HG03280 (cell line): ENCODE results near the gene MBTD1.
"Not testable (repeated sequence)": the region's sequence is repeated elsewhere in the genome, so short reads cannot be mapped to it uniquely, and the experiment has no call there.

Experiments
- ATAC-seq: cut with Tn5 transposase; IDR thresholded peaks from one replicate; pipeline ENCODE4 v1.9.1; 2021; ENCODE audit warnings: mild to moderate bottlenecking, moderate library complexity; ENCODE audit not compliant: unreplicated experiment

Gene MBTD1

DNA sequence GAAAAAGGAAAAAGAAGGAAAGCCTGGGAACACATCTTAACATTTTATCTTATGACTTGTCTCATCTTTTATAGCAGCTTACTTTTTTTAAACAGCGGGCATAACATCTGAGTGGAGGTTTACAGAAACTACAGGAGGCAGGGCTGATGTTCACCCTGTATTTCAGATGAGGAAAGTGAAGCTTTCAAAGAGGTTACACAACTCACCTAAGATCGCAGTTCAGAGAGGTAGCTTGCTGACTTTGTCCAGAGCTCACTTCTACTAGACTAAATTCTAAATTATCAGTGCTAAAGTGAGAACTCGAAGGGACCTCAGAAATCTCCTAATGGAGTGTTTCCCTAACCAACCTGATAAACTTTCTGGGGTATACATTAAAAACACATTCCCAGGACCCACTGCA lies 3.7 kb downstream of the MBTD1 start:
- no peak for ATAC-seq

DNA sequence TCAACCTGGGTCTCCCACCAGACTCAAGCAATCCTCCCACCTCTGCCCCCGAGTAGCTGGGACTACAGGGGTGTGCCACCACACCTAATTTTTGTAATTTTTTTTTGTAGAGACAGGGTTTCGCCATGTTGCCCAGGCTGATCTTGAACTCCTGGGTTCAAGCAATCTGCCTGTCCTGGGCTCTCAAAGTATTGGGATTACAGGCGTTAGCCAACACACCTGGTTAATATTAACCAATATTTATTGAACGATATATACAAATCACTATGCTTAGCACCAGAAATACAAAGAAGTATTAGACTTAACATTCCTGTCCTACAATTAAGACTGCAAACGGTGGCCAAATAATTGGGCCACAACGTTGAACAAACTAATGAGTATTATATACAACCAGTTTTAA lies 4.2 kb downstream of the MBTD1 start:
- ATAC-seq, result no peak

DNA sequence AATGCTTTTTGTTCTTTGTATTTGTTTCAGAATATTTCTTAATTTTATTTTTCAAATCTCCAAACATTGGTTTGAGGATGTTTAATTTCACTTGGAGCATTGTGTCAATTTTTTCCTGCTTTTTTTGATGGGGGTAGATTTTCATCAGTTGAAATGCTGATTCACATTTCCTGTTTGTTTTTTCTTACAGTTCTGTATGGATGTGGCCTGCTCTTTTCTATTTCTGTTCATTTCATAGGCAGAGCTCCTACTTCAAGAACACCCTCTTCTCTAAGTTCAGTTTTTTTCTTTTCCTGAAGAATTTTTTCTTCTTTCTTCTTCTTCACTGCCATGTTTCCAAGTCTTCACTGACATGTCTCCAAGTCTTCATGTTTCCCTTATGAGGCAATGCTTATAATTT lies 8.8 kb downstream of the MBTD1 start:
- no peak for ATAC-seq

DNA sequence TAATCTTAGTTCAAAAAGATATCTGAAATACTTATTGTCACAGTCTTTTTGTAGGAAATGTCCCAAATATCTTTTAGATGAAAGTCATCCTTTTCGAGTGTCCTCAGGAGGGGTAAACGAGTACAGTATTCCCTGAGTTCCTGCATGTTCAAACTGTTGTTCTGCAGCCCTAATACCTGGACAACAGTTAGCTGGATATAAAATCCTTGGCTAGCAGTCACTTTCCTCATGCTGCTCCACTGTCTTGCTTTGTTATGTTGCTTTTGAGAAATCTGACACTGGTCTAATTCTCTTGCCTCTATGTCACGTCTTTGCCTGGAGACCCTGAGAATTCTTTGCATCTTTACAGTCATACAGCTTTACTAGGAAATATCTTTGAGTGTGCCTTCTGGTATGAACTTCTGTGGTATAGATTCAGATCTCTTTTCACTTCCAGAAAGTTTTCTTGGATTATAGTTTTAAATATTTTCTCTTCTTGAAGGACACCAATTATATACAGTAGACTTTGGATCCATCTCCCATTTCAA lies 9.5 kb downstream of the MBTD1 start:
- ATAC-seq, result no peak

DNA sequence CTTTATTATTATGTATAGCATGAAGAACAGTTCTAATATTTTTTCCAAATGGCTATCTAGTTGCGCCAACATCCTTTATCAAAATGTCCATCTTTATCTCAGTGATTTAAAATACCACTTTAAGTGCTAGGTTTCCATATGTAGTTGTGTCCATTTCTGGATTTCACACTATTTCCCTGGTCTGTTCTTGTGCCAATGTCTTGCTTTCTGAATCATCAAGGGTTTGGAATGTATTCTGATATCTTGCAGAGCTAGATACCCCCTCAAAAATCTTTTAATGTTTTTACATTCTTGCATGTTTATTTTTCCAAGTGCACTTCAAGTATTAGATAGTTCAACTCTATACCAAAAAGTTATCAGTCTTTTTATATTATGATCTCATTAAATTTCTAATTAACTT lies 14.3 kb downstream of the MBTD1 start:
- no peak for ATAC-seq

DNA sequence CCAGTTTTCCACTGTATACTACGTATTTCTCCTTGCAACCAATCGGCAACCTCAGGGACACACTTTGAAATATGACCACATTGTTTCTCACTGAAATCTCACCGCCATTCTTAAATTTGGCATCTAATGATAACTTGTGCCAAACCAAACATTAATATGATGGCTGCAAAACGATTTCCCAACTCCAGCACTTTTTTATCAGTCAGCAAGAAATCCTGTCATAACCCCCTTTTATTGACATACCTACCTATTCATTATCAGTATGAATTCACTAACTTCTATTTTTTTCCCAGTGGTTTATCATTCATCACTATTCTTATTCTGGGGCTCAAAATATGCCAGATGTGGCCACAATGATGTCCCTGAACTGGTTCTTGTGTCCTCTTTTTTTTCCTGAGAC lies 15.8 kb downstream of the MBTD1 start:
- ATAC-seq, result no peak

DNA sequence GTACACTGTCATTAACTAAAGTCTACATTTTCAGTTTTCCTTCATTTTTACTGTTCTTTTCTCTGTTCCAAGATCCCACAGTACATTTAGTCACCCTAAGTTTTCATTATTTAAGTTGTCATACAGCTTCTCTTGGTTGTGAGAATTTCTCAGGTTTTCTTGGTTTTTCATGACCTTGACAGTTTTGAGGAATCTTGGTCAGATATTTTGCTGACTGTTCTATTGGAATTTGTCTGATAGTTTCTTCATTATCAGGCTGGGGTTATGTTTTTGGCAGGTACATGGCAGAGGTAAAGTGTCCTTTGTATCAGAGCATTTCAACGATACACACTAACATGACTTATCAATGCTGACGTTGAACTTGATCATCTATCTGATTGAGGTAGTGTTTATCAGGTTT lies 19.6 kb downstream of the MBTD1 start:
- no peak for ATAC-seq

DNA sequence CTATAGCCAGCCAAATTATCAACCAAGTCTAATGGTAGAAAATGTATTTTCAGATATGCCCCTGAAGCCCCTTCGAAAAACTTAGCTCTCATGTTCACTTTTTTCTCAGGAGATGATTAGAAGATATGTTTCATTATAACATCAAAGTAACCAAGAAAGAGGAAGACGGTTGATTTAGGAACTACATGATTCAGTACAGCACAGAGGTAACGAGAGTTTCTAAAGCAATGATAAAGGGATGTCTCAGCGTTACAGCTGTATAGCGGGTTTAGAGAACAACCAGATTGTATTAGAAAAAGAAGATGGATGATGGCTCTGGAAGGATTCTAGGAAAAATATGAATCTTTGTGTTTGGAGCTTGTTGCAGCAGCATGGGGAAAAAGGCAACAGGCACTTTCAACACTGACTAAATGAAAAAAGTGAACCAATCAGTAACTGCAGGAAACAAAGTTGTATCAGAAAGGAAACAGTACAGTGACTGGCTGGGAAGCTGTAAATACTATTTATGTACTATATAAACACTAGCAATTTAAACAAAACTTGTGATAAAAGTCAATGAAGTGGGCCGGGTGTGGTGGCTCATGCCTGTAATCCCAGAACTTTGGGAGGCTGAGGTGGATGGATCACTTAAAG lies 21.5 kb downstream of the MBTD1 start:
- peak; percentile 58 for ATAC-seq

DNA sequence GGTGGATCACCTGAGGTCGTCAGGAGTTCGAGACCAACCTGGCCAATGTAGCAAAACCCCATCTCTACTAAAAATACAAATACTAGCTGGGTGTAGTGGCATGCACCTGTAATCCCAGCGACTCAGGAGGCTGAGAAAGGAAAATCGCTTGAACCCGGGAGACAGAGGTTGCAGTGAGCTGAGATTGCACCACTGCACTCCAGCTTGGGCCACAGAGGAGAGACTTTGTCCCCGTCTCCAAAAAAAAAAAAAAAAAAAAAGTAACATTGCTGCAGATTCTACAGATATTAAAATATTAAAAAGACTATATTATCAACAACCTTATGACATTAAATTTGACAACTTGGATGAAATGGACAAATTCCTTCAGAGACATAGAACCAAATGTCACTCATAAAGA lies 25.7 kb downstream of the MBTD1 start:
- ATAC-seq, result no peak

DNA sequence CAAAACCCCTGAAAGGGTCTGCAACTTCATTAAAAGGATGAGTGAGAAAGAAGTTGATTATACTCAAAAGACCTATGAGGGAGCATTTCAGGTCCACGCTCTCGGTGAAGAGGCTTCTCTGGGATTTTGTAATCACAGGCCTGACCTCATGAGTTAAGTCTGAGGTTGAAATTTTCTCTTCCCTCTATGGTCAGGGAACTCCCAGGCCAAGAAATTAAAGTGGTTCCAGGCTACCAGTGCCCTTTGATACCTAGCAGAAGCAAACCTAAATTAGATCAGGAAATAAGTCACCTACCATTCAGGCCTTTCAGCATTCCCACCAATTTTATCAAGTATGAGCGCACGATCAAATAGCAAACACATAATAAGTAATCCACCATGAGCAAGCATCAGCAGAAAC lies 27.9 kb downstream of the MBTD1 start:
- no peak for ATAC-seq

DNA sequence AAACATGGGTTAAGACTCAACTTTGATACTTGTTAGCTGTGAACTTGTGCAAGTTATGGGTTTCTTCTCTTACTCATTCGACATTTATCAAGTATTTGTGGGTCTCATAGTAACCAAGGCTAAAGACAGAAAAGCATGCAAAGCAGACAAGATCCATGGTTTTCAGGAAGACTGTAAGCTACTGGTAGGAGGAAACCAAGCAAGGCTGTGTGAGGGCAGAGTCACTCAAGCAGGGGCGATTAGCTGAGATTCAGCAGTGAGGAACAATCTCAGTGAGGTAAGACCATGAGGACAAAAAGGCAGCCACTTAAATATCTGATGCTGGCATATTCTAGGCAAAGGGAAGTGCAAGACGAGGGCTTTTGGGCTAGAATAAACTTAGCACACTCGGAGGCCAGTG lies 29.5 kb downstream of the MBTD1 start:
- no peak for ATAC-seq

DNA sequence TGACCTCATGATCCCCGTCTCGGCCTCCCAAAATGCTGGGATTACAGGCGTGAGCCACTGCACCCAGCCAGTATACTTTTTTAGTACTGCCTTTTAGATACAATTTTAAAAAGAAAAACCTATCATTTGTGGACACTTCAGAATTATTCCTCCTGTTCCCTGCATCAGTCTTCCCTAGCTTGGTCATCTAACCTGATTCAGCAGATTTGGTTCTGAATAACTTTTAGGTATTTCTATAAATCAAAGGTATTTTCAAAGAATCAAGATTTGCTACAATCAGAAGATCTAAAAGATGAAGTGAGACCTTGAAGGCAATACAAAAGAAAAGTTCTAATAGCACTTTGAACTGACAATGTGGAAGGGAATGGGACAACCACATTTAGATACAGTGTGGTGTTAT lies 30.0 kb downstream of the MBTD1 start:
- ATAC-seq, result no peak

DNA sequence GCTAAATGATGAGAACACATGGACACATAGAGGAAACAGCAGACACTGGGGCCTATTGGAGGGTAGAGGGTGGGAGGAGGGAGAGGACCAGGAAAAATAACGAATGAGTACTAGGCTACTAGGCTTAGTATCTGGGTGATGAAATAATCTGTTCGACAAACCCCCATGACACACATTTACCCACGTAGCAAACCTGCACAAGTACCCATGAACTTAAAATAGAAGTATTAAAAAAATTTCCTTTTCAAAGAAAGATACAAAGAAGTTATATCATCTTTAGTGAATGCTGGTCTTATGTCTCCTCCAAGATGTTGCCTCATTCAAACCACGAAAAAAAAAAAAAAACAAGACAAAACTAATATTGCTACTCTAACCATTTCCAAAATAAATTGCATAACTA lies 31.7 kb downstream of the MBTD1 start:
- no peak for ATAC-seq

DNA sequence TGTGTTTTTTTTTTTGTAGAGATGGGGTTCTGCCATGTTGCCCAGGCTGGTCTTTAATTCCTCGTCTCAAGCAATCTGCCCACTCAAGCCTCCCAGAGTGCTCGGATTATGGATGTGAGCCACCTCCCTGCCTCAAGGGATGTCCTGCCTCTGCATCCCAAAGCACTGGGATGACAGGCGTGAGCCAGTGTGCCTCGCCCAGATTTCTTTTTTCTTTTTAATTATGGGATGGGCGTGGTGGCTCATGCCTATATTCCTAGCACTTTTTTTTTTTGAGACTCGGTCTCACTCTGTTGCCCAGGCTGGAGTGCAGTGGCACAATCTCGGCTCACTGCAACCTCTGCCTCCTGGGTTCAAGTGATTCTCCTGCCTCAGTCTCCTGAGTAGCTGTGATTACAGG lies 34.3 kb downstream of the MBTD1 start:
- not testable (repeated sequence) for ATAC-seq

DNA sequence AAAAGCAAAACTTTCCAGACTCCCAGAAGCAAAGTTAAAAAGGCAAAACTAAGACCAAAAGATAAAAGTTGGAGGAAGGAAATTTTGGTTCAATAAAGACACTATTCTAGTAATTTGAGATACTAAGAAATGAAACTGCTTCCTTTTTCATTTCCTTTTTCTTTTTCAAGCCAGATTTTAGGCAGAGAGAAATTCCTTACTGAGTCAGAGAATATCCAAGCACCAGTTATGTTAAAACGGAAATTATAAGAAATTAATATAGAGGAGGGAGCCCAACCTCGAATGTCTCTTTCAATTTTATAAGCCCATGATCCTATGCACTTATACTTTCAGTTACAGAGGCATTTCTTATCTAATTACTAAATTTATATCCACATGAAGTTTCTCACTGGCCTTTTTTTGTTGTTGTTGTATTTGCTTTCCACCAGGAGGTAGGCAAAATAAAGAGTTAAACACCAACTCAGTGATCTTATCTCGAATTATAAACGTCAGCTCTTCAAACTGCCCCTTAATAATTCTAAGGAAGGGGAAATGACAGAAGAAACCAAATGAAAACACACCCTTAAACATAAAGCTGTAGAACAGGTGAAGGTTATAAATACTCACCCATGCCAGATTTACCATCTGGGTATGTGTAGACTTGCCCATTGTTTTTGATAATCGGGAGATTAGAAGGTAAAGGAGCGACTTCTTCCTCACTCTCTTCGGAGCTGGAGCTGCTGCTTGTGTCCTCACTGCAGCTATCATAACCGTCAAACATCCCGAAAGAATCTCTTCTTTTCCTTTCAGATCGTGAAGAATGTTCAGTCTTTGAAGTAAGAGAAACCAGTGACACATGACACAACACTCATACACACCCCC lies 35.2 kb downstream of the MBTD1 start:
- ATAC-seq, result no peak

DNA sequence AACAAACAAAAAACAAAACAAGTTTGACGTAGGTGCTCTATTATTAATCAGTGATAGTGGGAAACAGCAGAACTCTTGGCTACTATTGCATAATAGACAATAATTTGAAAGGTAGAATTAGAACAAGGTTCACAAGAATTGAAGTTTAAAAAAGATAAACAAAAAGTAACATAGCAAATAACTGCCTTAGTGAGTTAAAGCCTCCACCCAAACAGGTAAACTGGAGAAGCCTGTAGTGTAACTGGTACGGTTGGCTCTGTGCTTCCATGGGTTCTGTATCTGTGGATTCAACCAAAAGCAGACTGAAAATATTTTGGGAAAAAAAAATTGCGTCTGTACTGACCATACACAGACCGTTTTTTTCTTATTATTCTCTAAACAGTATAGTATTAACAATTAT lies 38.5 kb downstream of the MBTD1 start:
- no peak for ATAC-seq

DNA sequence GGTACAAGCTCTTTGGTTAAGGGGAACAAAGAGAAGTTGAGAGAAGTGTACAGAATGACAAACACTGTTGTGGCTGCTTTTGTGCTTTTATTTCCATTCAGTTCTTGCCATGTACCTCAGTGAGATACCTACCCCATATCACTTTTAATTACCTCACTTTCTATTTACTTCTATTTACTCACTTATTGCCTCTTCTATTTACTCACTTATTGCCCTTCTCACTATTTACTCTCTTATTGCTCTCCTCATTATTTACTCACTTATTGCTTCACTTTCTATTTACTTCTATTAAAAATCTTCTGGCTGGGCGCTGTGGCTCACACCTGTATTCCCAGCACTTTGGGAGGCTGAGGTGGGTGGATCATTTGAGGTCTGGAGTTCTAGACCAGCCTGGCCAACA lies 41.9 kb downstream of the MBTD1 start:
- ATAC-seq, result no peak

DNA sequence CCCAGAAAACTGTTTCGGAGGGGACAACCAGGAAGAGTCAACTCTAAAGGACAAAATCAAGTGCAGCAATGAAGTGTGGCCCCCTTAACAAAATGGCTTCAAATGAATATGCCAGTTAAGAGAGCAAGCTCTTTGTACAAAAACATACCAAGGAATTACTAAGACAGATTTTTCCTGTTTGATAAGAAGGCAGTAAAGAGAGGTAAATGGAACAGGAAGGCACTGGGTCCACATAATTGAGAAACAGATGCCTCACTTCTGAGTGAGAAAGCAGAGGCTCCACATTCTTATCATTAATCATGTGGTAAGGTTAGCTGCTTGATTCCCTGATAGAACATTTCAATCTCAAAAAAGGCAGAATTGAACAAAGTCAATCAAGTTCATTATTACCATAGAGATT lies 44.9 kb downstream of the MBTD1 start:
- no peak for ATAC-seq

DNA sequence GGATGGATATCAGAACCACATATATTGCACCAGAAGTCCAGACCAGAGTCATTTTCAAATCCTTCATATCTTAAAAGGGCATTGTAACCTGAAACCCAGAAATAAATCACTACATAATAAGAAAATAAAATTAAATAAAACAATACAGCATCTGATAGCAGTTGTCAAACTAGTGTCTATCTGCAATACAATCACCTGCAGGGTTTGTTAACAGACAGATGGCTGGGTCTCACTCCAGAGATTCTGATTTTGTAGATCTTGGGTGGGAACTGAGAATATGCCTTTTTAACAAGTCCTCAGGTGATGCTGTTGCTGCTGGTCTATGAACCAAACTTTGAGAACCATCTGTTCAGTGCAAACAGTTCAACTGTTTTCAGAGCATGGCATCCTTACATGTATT lies 56.0 kb downstream of the MBTD1 start:
- no peak for ATAC-seq

DNA sequence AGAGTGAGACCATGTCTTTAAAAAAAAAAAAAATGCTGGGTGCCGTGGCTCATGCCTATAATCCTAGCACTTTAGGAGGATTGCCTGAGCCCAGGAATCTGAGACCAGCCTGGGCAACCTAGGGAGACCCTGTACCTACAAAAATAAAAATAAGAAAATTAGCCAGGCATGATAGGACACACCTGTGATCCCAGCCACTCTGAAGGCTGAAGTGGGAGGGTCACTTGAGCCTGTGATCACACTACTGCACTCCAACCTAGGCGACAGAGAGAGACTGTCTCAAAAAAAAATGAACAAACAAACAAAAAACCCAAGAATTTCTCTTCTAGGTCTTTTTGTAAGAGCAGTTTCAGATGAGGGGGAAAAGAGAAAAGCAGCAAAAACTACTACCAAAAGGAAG lies 59.0 kb downstream of the MBTD1 start:
- no peak for ATAC-seq

DNA sequence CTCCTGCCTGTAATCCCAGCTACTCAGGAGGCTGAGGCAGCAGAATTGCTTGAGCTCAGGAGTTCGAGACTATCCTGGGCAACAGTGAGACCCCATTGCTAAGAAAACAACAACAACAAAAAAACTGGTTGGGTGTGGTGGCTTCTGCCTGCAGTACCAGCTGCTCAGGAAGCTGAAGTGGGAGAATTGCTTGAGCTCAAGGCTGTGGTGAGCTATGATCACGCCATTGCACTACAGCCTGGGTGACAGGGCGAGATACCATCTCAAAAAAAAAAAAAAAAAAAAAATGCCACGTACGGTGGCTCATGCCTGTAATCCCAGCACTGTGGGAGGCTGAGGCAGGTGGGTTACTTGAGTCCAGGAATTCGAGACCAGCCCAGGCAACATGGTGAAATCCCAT lies 59.6 kb downstream of the MBTD1 start:
- no peak for ATAC-seq

DNA sequence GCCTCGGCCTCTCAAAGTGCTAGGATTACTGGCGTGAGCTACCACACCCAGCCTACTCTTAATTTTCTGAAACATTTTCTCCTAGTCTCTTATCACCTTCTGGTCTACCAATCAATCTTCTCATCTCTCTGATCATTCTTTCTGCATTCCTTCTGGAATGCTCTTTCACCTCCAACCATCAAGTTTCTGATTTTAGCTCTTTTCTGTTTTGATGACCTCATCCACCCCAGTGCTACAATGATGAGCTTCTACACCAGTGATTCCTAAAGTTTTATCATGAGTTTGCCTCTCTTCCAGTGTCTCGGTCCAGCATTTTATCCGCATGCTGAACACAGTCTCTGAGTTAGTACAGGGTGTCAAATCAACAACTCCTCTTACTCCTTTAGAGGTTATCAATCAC lies 62.1 kb downstream of the MBTD1 start:
- no peak for ATAC-seq
